Keratinocyte (primary cell): ENCODE measurements around the gene KCNIP3. TPM values are rescaled to one million over a fixed set of nuclear protein-coding genes. Genes with fewer than 3 reads are reported as not detected.
"Not testable (repeated sequence)": the region's sequence is repeated elsewhere in the genome, so short reads cannot be mapped to it uniquely, and the experiment has no call there.

Experiments used
- DNase-seq: peaks from one replicate; pipeline ENCODE4 v3.0.0-alpha.2; 2011; ENCODE audit warnings: low read depth, missing footprints, low spot score
- FAIRE-seq: peaks from 2 replicates; lab custom pipeline; 2011; peaks lifted over from hg19 to GRCh38; lab: Jason Lieb, UNC
- H2AFZ ChIP-seq: 2 replicates; pipeline ENCODE4 v1.6.0; 2012; ENCODE audit warnings: low read length, control low read depth, inconsistent platforms; ENCODE audit not compliant: control insufficient read depth
- H3K27ac ChIP-seq: 2 replicates; pipeline ENCODE4 v1.5.1; 2011; ENCODE audit warnings: low read length; ENCODE audit not compliant: control insufficient read depth, insufficient read depth
- H3K27me3 ChIP-seq: 3 replicates; pipeline ENCODE4 v1.6.0; 2011; ENCODE audit warnings: low read length; ENCODE audit not compliant: control insufficient read depth, insufficient read depth; ENCODE audit errors: extremely low read depth
- H3K36me3 ChIP-seq, 2 experiments: 2 replicates in 1 of 2; 3 replicates in 1 of 2; pipeline ENCODE4 v1.5.1; 2011; ENCODE audit warnings: low read length in 2 of 2, mild to moderate bottlenecking in 1 of 2; ENCODE audit not compliant: control insufficient read depth in 2 of 2, insufficient read depth in 2 of 2; ENCODE audit errors: extremely low read depth in 1 of 2
- H3K4me1 ChIP-seq: 3 replicates; pipeline ENCODE4 v1.5.1; 2011; ENCODE audit warnings: low read length; ENCODE audit not compliant: control insufficient read depth, insufficient read depth; ENCODE audit errors: extremely low read depth
- H3K4me2 ChIP-seq: 3 replicates; pipeline ENCODE4 v1.6.0; 2011; ENCODE audit warnings: low read depth, low read length; ENCODE audit not compliant: control insufficient read depth, insufficient read depth; ENCODE audit errors: extremely low read depth
- H3K4me3 ChIP-seq, 3 experiments: fragments of 200-600 bp in 1 of 3; sonication (generic) in 1 of 3; 2 replicates in 2 of 3; 3 replicates in 1 of 3; pipeline ENCODE4 v1.5.1; 2011 to 2016; ENCODE audit warnings: low read length in 3 of 3, mild to moderate bottlenecking in 3 of 3, control low read depth in 2 of 3, inconsistent platforms in 1 of 3, low read depth in 1 of 3, mixed read lengths in 1 of 3, mixed run types in 1 of 3, moderate library complexity in 1 of 3; ENCODE audit not compliant: control insufficient read depth in 2 of 3, insufficient read depth in 2 of 3; ENCODE audit errors: extremely low read depth in 1 of 3
- H3K79me2 ChIP-seq: 2 replicates; pipeline ENCODE4 v1.6.0; 2012; ENCODE audit warnings: low read length; ENCODE audit not compliant: control insufficient read depth, insufficient read depth
- H3K9ac ChIP-seq: 3 replicates; pipeline ENCODE4 v1.6.0; 2011; ENCODE audit warnings: low read length; ENCODE audit not compliant: control insufficient read depth, insufficient read depth; ENCODE audit errors: extremely low read depth
- H3K9me1 ChIP-seq: 3 replicates; pipeline ENCODE4 v1.6.0; 2011; ENCODE audit warnings: low read length; ENCODE audit not compliant: control insufficient read depth, insufficient read depth; ENCODE audit errors: extremely low read depth
- H3K9me3 ChIP-seq: 2 replicates; pipeline ENCODE4 v1.5.1; 2012; ENCODE audit warnings: low read depth, low read length; ENCODE audit not compliant: control insufficient read depth
- H4K20me1 ChIP-seq: 3 replicates; pipeline ENCODE4 v1.6.0; 2011; ENCODE audit warnings: low read length; ENCODE audit not compliant: control insufficient read depth, insufficient read depth; ENCODE audit errors: extremely low read depth
- EZH2 ChIP-seq: IDR thresholded peaks from one replicate; pipeline ENCODE4 v1.6.1; 2012; ENCODE audit warnings: inconsistent platforms, mild to moderate bottlenecking, low read length, moderate library complexity
- dilution Hi-C: fragments of 300-500 bp; cut with MboI; formaldehyde crosslinking; loops from one replicate; pipeline ENCODE4 v1.7.0; 2020; ENCODE audit warnings: low sequenced_read_pairs; ENCODE audit not compliant: extremely low pct_ligation_motif_present
- polyA plus RNA-seq, 5 experiments: library from polyadenylated mRNA; depleted of rRNA in 3 of 5; stranded (reverse) in 3 of 5; stranded (forward) in 1 of 5; unstranded in 1 of 5; fragments of >200 nt; gene quantifications; 1 replicate in 1 of 5; 2 replicates in 3 of 5; 3 replicates in 1 of 5; pipeline versions ENCODE4 v1.2.1 to v1.2.3, GENCODE V29; 2011 to 2012; ENCODE audit warnings: missing spikeins in 2 of 5, low read depth in 1 of 5, low replicate concordance in 1 of 5
- TF ChIP-seq, protein P1 (sequence below), 3 experiments: IDR thresholded peaks in 1 of 3; conservative IDR thresholded peaks in 1 of 3; optimal IDR thresholded peaks in 1 of 3; 2 replicates in 2 of 3; 3 replicates in 1 of 3; pipeline versions ENCODE3 to v1.5.1; 2011; ENCODE audit warnings: low read length in 3 of 3, mild to moderate bottlenecking in 3 of 3, moderate library complexity in 2 of 3, control low read depth in 1 of 3, inconsistent platforms in 1 of 3; ENCODE audit not compliant: insufficient read depth in 2 of 3; ENCODE audit errors: extremely low read depth in 1 of 3

The KCNIP3 gene
- polyA plus RNA-seq, 1 donor (not counting 4 experiments of a cell fraction or from before 2014, with no cell fraction given) = 0.66 TPM

DNA sequence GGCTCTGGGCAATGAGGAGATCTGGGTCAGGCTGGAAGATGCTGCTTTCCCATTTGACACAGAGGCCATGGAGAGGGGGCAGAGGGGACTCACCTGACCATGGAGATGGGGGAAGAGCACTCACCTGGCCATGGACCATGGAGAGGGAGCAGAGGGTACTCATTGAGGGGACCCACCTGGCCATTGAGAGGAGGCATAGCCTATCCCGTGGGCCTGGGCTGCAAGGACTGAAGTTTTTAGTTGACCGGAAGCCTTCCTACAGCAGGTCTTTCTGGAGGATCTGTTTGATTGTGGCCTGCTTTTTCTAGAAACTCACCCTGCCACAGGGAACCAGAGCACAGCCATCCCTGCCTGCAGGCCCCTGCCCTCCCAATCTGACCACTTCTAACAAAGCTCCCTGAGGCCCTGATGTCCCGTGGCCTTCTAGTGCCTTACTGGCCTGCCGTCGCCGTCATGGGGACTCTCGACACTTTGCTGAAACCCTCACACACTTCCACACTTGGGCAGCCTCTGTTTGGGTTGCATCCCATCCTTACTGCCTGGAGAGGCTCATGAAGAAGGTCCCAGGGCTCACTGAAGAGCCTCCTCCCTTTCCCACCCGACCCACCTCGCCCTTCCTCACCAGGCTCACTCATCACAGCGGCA, 28.0 kb upstream of the KCNIP3 start:
- DNase-seq = no peak
- TF ChIP-seq, protein P1, sequence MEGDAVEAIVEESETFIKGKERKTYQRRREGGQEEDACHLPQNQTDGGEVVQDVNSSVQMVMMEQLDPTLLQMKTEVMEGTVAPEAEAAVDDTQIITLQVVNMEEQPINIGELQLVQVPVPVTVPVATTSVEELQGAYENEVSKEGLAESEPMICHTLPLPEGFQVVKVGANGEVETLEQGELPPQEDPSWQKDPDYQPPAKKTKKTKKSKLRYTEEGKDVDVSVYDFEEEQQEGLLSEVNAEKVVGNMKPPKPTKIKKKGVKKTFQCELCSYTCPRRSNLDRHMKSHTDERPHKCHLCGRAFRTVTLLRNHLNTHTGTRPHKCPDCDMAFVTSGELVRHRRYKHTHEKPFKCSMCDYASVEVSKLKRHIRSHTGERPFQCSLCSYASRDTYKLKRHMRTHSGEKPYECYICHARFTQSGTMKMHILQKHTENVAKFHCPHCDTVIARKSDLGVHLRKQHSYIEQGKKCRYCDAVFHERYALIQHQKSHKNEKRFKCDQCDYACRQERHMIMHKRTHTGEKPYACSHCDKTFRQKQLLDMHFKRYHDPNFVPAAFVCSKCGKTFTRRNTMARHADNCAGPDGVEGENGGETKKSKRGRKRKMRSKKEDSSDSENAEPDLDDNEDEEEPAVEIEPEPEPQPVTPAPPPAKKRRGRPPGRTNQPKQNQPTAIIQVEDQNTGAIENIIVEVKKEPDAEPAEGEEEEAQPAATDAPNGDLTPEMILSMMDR (optimal IDR thresholded peaks at IDR 0.05 in 1 of 3, IDR thresholded peaks at IDR 0.05 in 1 of 3, conservative IDR thresholded peaks at IDR 0.05 in 1 of 3; ENCODE audit: extremely low read depth in 1 of 3, insufficient read depth in 2 of 3, low read length in 3 of 3) = no peak
- TF ChIP-seq EZH2 = no peak
- peaks cover 8% of the 10 kb centered on the region for H3K4me1 ChIP-seq
- H3K9ac ChIP-seq = no peak overlapping the region
- H3K27ac ChIP-seq = no peak overlapping the region
- H3K4me2 ChIP-seq = no peak overlapping the region
- no peak overlapping the region for H2AFZ ChIP-seq
- H3K36me3 ChIP-seq = no peaks in the 10 kb centered on the region
- no peak overlapping the region for H3K4me3 ChIP-seq
- H3K27me3 ChIP-seq = no peaks in the 10 kb centered on the region
- H3K9me1 ChIP-seq = no peaks in the 10 kb centered on the region
- dilution Hi-C loops = no loop called here
- H3K9me3 ChIP-seq = no peaks in the 10 kb centered on the region
- H3K79me2 ChIP-seq = no peaks in the 10 kb centered on the region
- no peak for FAIRE-seq
- no peaks in the 10 kb centered on the region for H4K20me1 ChIP-seq

DNA sequence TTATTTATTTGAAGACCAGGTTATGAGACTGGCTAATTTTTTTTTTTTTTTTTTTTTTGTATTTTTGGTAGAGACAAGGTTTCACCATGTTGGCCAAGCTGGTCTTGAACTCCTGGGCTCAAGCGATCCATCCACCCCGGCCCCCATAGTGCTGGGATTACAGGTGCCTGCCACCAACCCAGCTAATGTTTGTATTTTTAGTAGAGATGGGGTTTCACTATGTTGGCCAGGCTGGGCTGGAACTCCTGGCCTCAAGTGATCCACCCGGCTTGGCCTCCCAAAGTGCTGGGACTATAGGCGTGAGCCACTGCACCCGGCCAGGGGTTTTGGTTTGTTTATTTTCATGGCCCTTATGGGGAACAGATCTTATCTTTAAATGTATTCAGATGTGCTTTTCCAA, 27.4 kb upstream of the KCNIP3 start:
- DNase-seq, H3K27ac ChIP-seq, H4K20me1 ChIP-seq, H3K9me3 ChIP-seq, H3K9me1 ChIP-seq, H3K4me2 ChIP-seq, H2AFZ ChIP-seq, H3K79me2 ChIP-seq, H3K36me3 ChIP-seq, FAIRE-seq, dilution Hi-C loops, H3K27me3 ChIP-seq, H3K4me3 ChIP-seq, H3K9ac ChIP-seq: not testable (repeated sequence)
- H3K4me1 ChIP-seq = peaks cover 14% of the 10 kb centered on the region
